Stomach (tissue), 4 donors: Measurements from ENCODE around the gene DIAPH3.

Source experiments
- CTCF ChIP-seq, 7 experiments: fragments of 450-650 bp in 4 of 7; fragments of 200-600 bp in 3 of 7; sonication (generic) in 3 of 7; IDR thresholded peaks; one replicate each; pipeline ENCODE4 v1.5.1; 2016 to 2019; ENCODE audit warnings: antibody characterized with exemption in 7 of 7, control low read depth in 2 of 7, mild to moderate bottlenecking in 1 of 7
- EP300 ChIP-seq: sonication (generic); formaldehyde crosslinking; IDR thresholded peaks from one replicate; pipeline ENCODE4 v1.6.1; 2017; ENCODE audit warnings: antibody characterized with exemption
- POLR2A ChIP-seq, 4 donors: fragments of 450-650 bp; IDR thresholded peaks; one replicate each; pipeline ENCODE4 v1.6.1; 2016; ENCODE audit warnings: antibody characterized with exemption in 4 of 4, control low read depth in 2 of 4, mild to moderate bottlenecking in 1 of 4, moderate library complexity in 1 of 4
- POLR2AphosphoS5 ChIP-seq, 3 donors: sonication (generic); formaldehyde crosslinking; IDR thresholded peaks; one replicate each; pipeline ENCODE4 v1.6.1; 2016; ENCODE audit warnings: antibody characterized with exemption in 3 of 3

- TF ChIP-seq CTCF (IDR thresholded peaks at IDR 0.05) (peak in 5 of 7 experiments; percentile 36 to 71 (median 63)), POLR2AphosphoS5 (IDR thresholded peaks at IDR 0.05) (no peak), EP300 (no peak), POLR2A (IDR thresholded peaks at IDR 0.05) (no peak)
These were observed 483.2 kb downstream of the DIAPH3 start for GRCh38 chr13:59680429-59681024.
